CD14-positive monocyte (primary cell): ENCODE measurements around the gene MYO3B. TPM values are rescaled to one million over a fixed set of nuclear protein-coding genes. Genes with fewer than 3 reads are reported as not detected.
"Not testable (repeated sequence)": the region's sequence is repeated elsewhere in the genome, so short reads cannot be mapped to it uniquely, and the experiment has no call there.

Source experiments
- DNase-seq, 3 donors: peaks; one replicate each; pipeline ENCODE4 v3.0.0-alpha.2; 2011 to 2022
- H2AFZ ChIP-seq: 2 replicates; pipeline ENCODE4 v1.6.0; 2012; ENCODE audit warnings: mild to moderate bottlenecking, low read depth, low read length, inconsistent platforms; ENCODE audit not compliant: insufficient read depth, poor library complexity, severe bottlenecking
- H3K27ac ChIP-seq, 2 donors: 1 replicate in 1 of 2; 2 replicates in 1 of 2; pipeline ENCODE4 v1.5.1; 2012 to 2013; ENCODE audit warnings: low read length in 2 of 2, control low read depth in 1 of 2, inconsistent platforms in 1 of 2, low read depth in 1 of 2, mild to moderate bottlenecking in 1 of 2
- H3K27me3 ChIP-seq, 2 donors: one replicate each; pipeline versions ENCODE4 v1.6.0 to v1.6.1; 2011 to 2013; ENCODE audit warnings: low read length in 2 of 2; ENCODE audit not compliant: control insufficient read depth in 2 of 2, insufficient read depth in 2 of 2
- H3K36me3 ChIP-seq, 2 donors: replicated peaks in 1 of 2; 1 replicate in 1 of 2; 2 replicates in 1 of 2; pipeline versions ENCODE4 v1.5.1 to v1.6.1; 2012 to 2013; ENCODE audit warnings: low read length in 2 of 2, control low read depth in 1 of 2, inconsistent platforms in 1 of 2, mild to moderate bottlenecking in 1 of 2; ENCODE audit not compliant: insufficient read depth in 2 of 2, control insufficient read depth in 1 of 2
- H3K4me1 ChIP-seq, 2 donors: 1 replicate in 1 of 2; 2 replicates in 1 of 2; pipeline versions ENCODE4 v1.5.1 to v1.6.1; 2012 to 2013; ENCODE audit warnings: low read length in 2 of 2, control low read depth in 1 of 2, inconsistent platforms in 1 of 2, mild to moderate bottlenecking in 1 of 2, moderate library complexity in 1 of 2; ENCODE audit not compliant: insufficient read depth in 2 of 2, control insufficient read depth in 1 of 2
- H3K4me2 ChIP-seq: replicated peaks from 2 replicates; pipeline ENCODE3; 2012; ENCODE audit warnings: low read length, moderate library complexity, mild to moderate bottlenecking; ENCODE audit not compliant: poor library complexity, severe bottlenecking; ENCODE audit errors: extremely low read depth
- H3K4me3 ChIP-seq, 3 experiments: fragments of 200-600 bp in 1 of 3; sonication (generic) in 1 of 3; replicated peaks in 1 of 3; 1 replicate in 2 of 3; 2 replicates in 1 of 3; pipeline ENCODE4 v1.5.1; 2011 to 2013; ENCODE audit warnings: low read length in 3 of 3, mild to moderate bottlenecking in 3 of 3, control low read depth in 2 of 3, low read depth in 2 of 3, inconsistent platforms in 1 of 3, moderate library complexity in 1 of 3
- H3K79me2 ChIP-seq: 2 replicates; pipeline ENCODE4 v1.6.0; 2012; ENCODE audit warnings: mild to moderate bottlenecking, control low read depth, inconsistent platforms, low read length, moderate library complexity; ENCODE audit not compliant: insufficient read depth
- H3K9ac ChIP-seq: 2 replicates; pipeline ENCODE4 v1.6.0; 2017; ENCODE audit warnings: low read length, mild to moderate bottlenecking; ENCODE audit not compliant: insufficient read depth, poor library complexity, severe bottlenecking
- H3K9me3 ChIP-seq, 2 donors: replicated peaks in 1 of 2; 1 replicate in 1 of 2; 2 replicates in 1 of 2; pipeline versions ENCODE4 v1.5.1 to v1.6.1; 2012 to 2013; ENCODE audit warnings: low read length in 2 of 2, control low read depth in 1 of 2; ENCODE audit not compliant: control insufficient read depth in 1 of 2, insufficient read depth in 1 of 2
- H4K20me1 ChIP-seq: 2 replicates; pipeline ENCODE4 v1.6.0; 2012; ENCODE audit warnings: mild to moderate bottlenecking, low read length, control low read depth, moderate library complexity; ENCODE audit not compliant: insufficient read depth
- H3K27ac Mint-ChIP-seq, 7 donors: one replicate each; pipeline ENCODE4 v1.8.0; 2020; ENCODE audit warnings: mild to moderate bottlenecking in 7 of 7, mixed read lengths in 7 of 7, moderate library complexity in 6 of 7, inconsistent platforms in 2 of 7
- H3K27me3 Mint-ChIP-seq, 3 donors: one replicate each; pipeline ENCODE4 v1.8.0; 2021 to 2022; ENCODE audit warnings: low read depth in 3 of 3, mild to moderate bottlenecking in 3 of 3, mixed read lengths in 3 of 3, moderate library complexity in 3 of 3, inconsistent platforms in 1 of 3
- H3K36me3 Mint-ChIP-seq, 2 donors: one replicate each; pipeline ENCODE4 v1.8.0; 2020; ENCODE audit warnings: mixed read lengths in 2 of 2, inconsistent platforms in 1 of 2, mild to moderate bottlenecking in 1 of 2
- H3K4me1 Mint-ChIP-seq: one replicate; pipeline ENCODE4 v1.8.0; 2020; ENCODE audit warnings: mild to moderate bottlenecking, mixed read lengths
- H3K4me3 Mint-ChIP-seq, 2 donors: one replicate each; pipeline ENCODE4 v1.8.0; 2020; ENCODE audit warnings: mild to moderate bottlenecking in 2 of 2, mixed read lengths in 2 of 2, moderate library complexity in 1 of 2
- H3K9me3 Mint-ChIP-seq, 7 donors: one replicate each; pipeline ENCODE4 v1.8.0; 2020 to 2022; ENCODE audit warnings: mixed read lengths in 7 of 7, mild to moderate bottlenecking in 6 of 7, moderate library complexity in 6 of 7, inconsistent platforms in 2 of 7
- WGBS: methylation state at CpG from one replicate; pipeline ENCODE4 v1.1.5; 2013; ENCODE audit warnings: missing lambda C conversion rate; ENCODE audit not compliant: insufficient coverage; 5-methylcytosine and 5-hydroxymethylcytosine counted together
- intact Hi-C, 2 donors: fragments of 100-400 bp; cut with micrococcal nuclease; formaldehyde crosslinking; loops; one replicate each; pipeline versions ENCODE4 v1.15.0 to v1.15.1; 2023
- polyA plus RNA-seq, 3 donors: library from polyadenylated mRNA; depleted of rRNA in 1 of 3; unstranded in 2 of 3; stranded (reverse) in 1 of 3; fragments of 300-500 nt in 2 of 3; fragments of >200 nt in 1 of 3; fragmentation: Illumina TruSeq in 2 of 3; gene quantifications; 1 replicate in 2 of 3; 2 replicates in 1 of 3; pipeline ENCODE4 v1.2.3, GENCODE V29; 2012 to 2021
- TF ChIP-seq, protein P1 (sequence below): fragments of 200-600 bp; IDR thresholded peaks from one replicate; pipeline ENCODE4 v1.8.0; 2022; ENCODE audit warnings: antibody characterized with exemption, mild to moderate bottlenecking

The MYO3B gene
- polyA plus RNA-seq, 3 donors, result not detected

DNA sequence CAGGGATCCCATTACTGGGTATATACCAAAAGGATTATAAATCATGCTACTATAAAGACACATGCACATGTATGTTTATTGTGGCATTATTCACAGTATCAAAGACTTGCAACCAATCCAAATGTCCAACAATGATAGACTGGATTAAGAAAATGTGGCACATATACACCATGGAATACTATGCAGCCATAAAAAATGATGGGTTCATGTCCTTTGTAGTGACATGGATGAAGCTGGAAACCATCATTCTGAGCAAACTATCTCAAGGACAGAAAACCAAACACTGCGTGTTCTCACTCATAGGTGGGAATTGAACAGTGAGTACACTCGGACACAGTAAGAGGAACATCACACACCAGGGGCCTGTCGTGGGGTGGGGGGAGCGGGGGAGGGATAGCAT, 457.1 kb downstream of the MYO3B start:
- peaks cover 1 to 17% (median 8%) of the 10 kb centered on the region in 7 donors for H3K9me3 Mint-ChIP-seq
- WGBS, result no CpG with 5 or more reads among the region's 4 CpGs
- H2AFZ ChIP-seq, H3K9me3 ChIP-seq, H4K20me1 ChIP-seq, H3K4me1 Mint-ChIP-seq, H3K27ac Mint-ChIP-seq, H3K36me3 ChIP-seq, H3K4me3 ChIP-seq, H3K36me3 Mint-ChIP-seq, DNase-seq, H3K4me3 Mint-ChIP-seq, H3K27me3 ChIP-seq, H3K4me2 ChIP-seq, H3K27ac ChIP-seq, H3K79me2 ChIP-seq, H3K27me3 Mint-ChIP-seq, intact Hi-C loops, H3K9ac ChIP-seq, H3K4me1 ChIP-seq: not testable (repeated sequence)

DNA sequence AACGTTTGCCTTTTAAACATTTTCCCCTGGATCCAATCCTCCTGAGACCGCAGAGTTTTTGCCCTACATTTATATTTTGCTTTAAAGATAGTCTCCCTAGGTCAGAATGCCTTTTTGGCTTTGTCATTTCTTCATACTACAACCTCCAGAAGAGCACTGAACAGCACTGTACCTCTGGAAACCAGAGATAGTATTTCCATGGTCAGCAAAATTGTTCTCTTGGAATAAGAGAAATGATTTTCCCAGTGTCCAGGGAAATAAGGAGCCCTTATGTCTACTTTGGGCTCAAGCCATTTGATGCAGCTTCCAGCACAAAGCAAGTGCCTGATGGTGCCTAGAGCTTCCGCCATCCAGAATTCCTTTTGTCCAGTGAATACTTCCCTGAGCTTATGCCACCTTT, 461.7 kb downstream of the MYO3B start:
- Histone ChIP-seq H3K9me3 (no peaks in the 10 kb centered on the region), H3K27me3 (no peaks in the 10 kb centered on the region), H4K20me1 (no peaks in the 10 kb centered on the region), H3K27ac (no peak overlapping the region), H3K79me2 (no peaks in the 10 kb centered on the region), H3K4me2 (no peak overlapping the region), H3K4me3 (no peak overlapping the region), H3K36me3 (no peaks in the 10 kb centered on the region), H3K9ac (no peak overlapping the region), H3K4me1 (no peaks in the 10 kb centered on the region), H2AFZ (no peak overlapping the region)
- peaks cover 3 to 7% (median 4%) of the 10 kb centered on the region in 3 donors for H3K27me3 Mint-ChIP-seq
- DNase-seq, result no peak
- no peak overlapping the region for H3K4me3 Mint-ChIP-seq
- intact Hi-C loops, result no loop called here
- no peak overlapping the region for H3K27ac Mint-ChIP-seq
- no peaks in the 10 kb centered on the region for H3K36me3 Mint-ChIP-seq
- no peaks in the 10 kb centered on the region for H3K4me1 Mint-ChIP-seq
- TF ChIP-seq, protein P1, sequence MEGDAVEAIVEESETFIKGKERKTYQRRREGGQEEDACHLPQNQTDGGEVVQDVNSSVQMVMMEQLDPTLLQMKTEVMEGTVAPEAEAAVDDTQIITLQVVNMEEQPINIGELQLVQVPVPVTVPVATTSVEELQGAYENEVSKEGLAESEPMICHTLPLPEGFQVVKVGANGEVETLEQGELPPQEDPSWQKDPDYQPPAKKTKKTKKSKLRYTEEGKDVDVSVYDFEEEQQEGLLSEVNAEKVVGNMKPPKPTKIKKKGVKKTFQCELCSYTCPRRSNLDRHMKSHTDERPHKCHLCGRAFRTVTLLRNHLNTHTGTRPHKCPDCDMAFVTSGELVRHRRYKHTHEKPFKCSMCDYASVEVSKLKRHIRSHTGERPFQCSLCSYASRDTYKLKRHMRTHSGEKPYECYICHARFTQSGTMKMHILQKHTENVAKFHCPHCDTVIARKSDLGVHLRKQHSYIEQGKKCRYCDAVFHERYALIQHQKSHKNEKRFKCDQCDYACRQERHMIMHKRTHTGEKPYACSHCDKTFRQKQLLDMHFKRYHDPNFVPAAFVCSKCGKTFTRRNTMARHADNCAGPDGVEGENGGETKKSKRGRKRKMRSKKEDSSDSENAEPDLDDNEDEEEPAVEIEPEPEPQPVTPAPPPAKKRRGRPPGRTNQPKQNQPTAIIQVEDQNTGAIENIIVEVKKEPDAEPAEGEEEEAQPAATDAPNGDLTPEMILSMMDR, result no peak
- no CpG with 5 or more reads among the region's 3 CpGs for WGBS
- H3K9me3 Mint-ChIP-seq, result peaks cover 0 to 2% (median 0%) of the 10 kb centered on the region in 7 donors
